ENCODE data around the gene MTHFS.
"Not testable (repeated sequence)": the region's sequence is repeated elsewhere in the genome, so short reads cannot be mapped to it uniquely, and the experiment has no call there.

The MTHFS gene

GRCh38 chr15:79918278-79918677 is 21.5 kb upstream of the MTHFS start:
- no peak for DNase-seq
- in situ Hi-C loops (cut with HindIII; ENCODE audit: low pct_ligation_motif_present, low pct_unique_long_range_greater_than_20kb, low sequenced_read_pairs): no loop called here

GRCh38 chr15:79916502-79917132 is 19.8 kb upstream of the MTHFS start:
- in situ Hi-C loops (cut with HindIII; ENCODE audit: low pct_ligation_motif_present, low pct_unique_long_range_greater_than_20kb, low sequenced_read_pairs): no loop called here
- DNase-seq: no peak

- DNase-seq; in situ Hi-C loops (cut with HindIII; ENCODE audit: low pct_ligation_motif_present, low pct_unique_long_range_greater_than_20kb, low sequenced_read_pairs): not testable (repeated sequence)
Measured at GRCh38 chr15:79915776-79916501, 19.1 kb upstream of the MTHFS start.

GRCh38 chr15:79914728-79915127 is 17.9 kb upstream of the MTHFS start:
- no peak for DNase-seq

GRCh38 chr15:79909556-79910335 is 12.9 kb upstream of the MTHFS start:
- in situ Hi-C loops (cut with HindIII; ENCODE audit: low pct_ligation_motif_present, low pct_unique_long_range_greater_than_20kb, low sequenced_read_pairs); DNase-seq: not testable (repeated sequence)

More at GRCh38 chr15:79914728-79915127, 17.9 kb upstream of the MTHFS start:
- in situ Hi-C loops (cut with HindIII; ENCODE audit: low pct_ligation_motif_present, low pct_unique_long_range_greater_than_20kb, low sequenced_read_pairs): no loop called here

- no peak for DNase-seq
- in situ Hi-C loops (cut with HindIII; ENCODE audit: low pct_ligation_motif_present, low pct_unique_long_range_greater_than_20kb, low sequenced_read_pairs): no loop called here
Measured at GRCh38 chr15:79904271-79904670, 7.5 kb upstream of the MTHFS start.

- in situ Hi-C loops (cut with HindIII; ENCODE audit: low pct_ligation_motif_present, low pct_unique_long_range_greater_than_20kb, low sequenced_read_pairs): no loop called here
- DNase-seq: no peak
Measured at GRCh38 chr15:79903626-79904025, 6.8 kb upstream of the MTHFS start.

- in situ Hi-C loops (cut with HindIII; ENCODE audit: low pct_ligation_motif_present, low pct_unique_long_range_greater_than_20kb, low sequenced_read_pairs): no loop called here
- DNase-seq: no peak
Measured at GRCh38 chr15:79903144-79903543, 6.3 kb upstream of the MTHFS start.

GRCh38 chr15:79901958-79902357 is 5.1 kb upstream of the MTHFS start:
- DNase-seq: no peak
- in situ Hi-C loops (cut with HindIII; ENCODE audit: low pct_ligation_motif_present, low pct_unique_long_range_greater_than_20kb, low sequenced_read_pairs): no loop called here

GRCh38 chr15:79900818-79901378 is 4.1 kb upstream of the MTHFS start:
- in situ Hi-C loops (cut with HindIII; ENCODE audit: low pct_ligation_motif_present, low pct_unique_long_range_greater_than_20kb, low sequenced_read_pairs): not testable (repeated sequence)

GRCh38 chr15:79900087-79900486 is 3.3 kb upstream of the MTHFS start:
- in situ Hi-C loops (cut with HindIII; ENCODE audit: low pct_ligation_motif_present, low pct_unique_long_range_greater_than_20kb, low sequenced_read_pairs): no loop called here

More at GRCh38 chr15:79900818-79901378, 4.1 kb upstream of the MTHFS start:
- not testable (repeated sequence) for DNase-seq

GRCh38 chr15:79898786-79899185 is 2.0 kb upstream of the MTHFS start:
- in situ Hi-C loops (cut with HindIII; ENCODE audit: low pct_ligation_motif_present, low pct_unique_long_range_greater_than_20kb, low sequenced_read_pairs); DNase-seq: not testable (repeated sequence)

More at GRCh38 chr15:79900087-79900486, 3.3 kb upstream of the MTHFS start:
- DNase-seq: no peak

- in situ Hi-C loops (cut with HindIII; ENCODE audit: low pct_ligation_motif_present, low pct_unique_long_range_greater_than_20kb, low sequenced_read_pairs): no loop called here
- no peak for DNase-seq
Measured at GRCh38 chr15:79898369-79898768, 1.6 kb upstream of the MTHFS start.

- no peak for DNase-seq
Measured at GRCh38 chr15:79897701-79898113, 893 bp upstream of the MTHFS start.

GRCh38 chr15:79897380-79897678 is 515 bp upstream of the MTHFS start:
- in situ Hi-C loops (cut with HindIII; ENCODE audit: low pct_ligation_motif_present, low pct_unique_long_range_greater_than_20kb, low sequenced_read_pairs): no loop called here
- no peak for DNase-seq

More at GRCh38 chr15:79897701-79898113, 893 bp upstream of the MTHFS start:
- in situ Hi-C loops (cut with HindIII; ENCODE audit: low pct_ligation_motif_present, low pct_unique_long_range_greater_than_20kb, low sequenced_read_pairs): no loop called here

GRCh38 chr15:79896131-79896633 is 632 bp downstream of the MTHFS start:
- in situ Hi-C loops (cut with HindIII; ENCODE audit: low pct_ligation_motif_present, low pct_unique_long_range_greater_than_20kb, low sequenced_read_pairs): no loop called here
- peak; percentile 14 for DNase-seq

- in situ Hi-C loops (cut with HindIII; ENCODE audit: low pct_ligation_motif_present, low pct_unique_long_range_greater_than_20kb, low sequenced_read_pairs): no loop called here
- no peak for DNase-seq
Measured at GRCh38 chr15:79887054-79887930, 9.5 kb downstream of the MTHFS start.

GRCh38 chr15:79886124-79886523 is 10.7 kb downstream of the MTHFS start:
- DNase-seq: no peak
- in situ Hi-C loops (cut with HindIII; ENCODE audit: low pct_ligation_motif_present, low pct_unique_long_range_greater_than_20kb, low sequenced_read_pairs): no loop called here
